ENCODE measurements around the gene ADSL.

GRCh38 chr22:40413873-40414272 is 67.6 kb downstream of the ADSL start:
- TF ChIP-seq CTCF (IDR thresholded peaks at IDR 0.05; ENCODE audit: insufficient read depth, low read depth, low read length): no peak
- no peak for TF ChIP-seq EZH2 (IDR thresholded peaks at IDR 0.05; ENCODE audit: insufficient read depth, low read length)

All from astrocyte (in vitro differentiated cells and primary cell).